HG03045 (cell line): ENCODE data around the gene ALDH1A3.

Experiments used
- ATAC-seq: cut with Tn5 transposase; IDR thresholded peaks from one replicate; pipeline ENCODE4 v1.9.1; 2021; ENCODE audit warnings: mild to moderate bottlenecking, moderate library complexity; ENCODE audit not compliant: unreplicated experiment

Gene ALDH1A3

DNA sequence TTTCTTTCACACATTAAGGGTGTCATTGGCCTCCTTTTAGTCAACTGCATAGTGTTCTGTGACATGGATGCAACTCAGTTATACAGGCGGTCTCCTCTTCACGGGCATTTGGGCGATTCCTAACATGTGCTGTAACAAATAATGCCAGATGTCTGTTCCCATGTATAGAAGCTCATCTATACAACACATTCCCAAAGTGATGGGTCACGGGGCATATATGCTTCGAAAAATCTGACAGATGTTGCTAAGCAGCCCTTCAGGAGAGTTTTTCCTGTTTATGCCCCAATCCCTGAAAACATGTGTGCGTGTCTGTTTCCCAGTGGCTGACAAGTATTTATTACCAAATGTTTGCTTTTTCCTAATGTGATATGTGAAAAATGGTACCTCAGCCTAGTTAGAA is 65.4 kb downstream of the ALDH1A3 start:
- ATAC-seq: no peak

DNA sequence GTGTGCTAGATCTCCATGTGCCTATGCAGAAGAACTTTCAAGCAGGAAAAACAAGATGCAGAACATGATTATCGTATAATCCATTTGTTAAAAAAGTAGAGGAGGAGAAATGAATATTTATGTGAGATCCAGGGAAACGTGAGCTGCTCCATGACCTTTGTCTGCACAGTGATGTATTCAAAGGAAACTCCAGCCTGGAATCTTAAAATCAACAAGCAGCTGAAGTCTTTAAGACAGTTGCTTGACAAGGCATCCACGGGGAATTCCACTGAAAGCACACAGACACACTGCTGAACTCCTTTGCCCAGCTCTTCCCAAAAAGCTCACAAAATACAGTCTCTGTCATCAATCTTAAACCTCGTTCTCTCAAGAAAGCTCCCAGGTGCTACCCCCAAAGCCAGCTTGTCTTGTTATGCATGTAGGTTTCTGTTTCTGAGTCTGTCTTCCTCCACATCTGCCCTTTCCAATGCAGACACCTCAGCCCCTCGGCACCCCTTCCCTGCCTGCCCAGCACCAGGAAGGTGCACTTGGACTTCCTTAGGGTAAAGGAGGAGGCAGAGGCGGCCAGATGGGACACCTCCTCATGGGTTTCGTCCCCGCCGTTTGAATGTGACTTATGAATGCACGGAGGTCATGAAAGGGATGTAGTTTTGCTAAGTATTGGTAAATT is 68.3 kb downstream of the ALDH1A3 start:
- ATAC-seq: no peak

DNA sequence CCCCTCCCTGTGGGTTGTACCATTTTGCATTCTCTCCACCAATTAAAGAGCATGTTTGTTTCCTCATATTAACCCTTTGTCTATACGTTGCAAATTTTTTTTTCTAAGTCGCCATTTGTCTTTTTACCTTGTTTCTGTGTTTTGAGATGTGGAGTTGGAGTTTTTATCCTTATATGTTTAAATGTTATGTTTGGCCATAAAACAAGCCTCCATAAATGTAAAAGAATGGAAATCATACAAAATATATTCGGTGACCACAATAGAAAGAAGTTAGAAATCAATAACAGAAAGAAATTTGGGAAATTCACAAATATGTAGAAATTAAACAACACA is 68.8 kb downstream of the ALDH1A3 start:
- no peak for ATAC-seq

- ATAC-seq: no peak
Observed at GRCh38 chr15:100949691-100950090, 70.1 kb downstream of the ALDH1A3 start.

GRCh38 chr15:100951965-100952364 is 72.3 kb downstream of the ALDH1A3 start:
- ATAC-seq: no peak

- no peak for ATAC-seq
Observed at GRCh38 chr15:100952566-100952965, 72.9 kb downstream of the ALDH1A3 start.

- ATAC-seq: no peak
Observed at GRCh38 chr15:100958326-100959065, 78.9 kb downstream of the ALDH1A3 start.

DNA sequence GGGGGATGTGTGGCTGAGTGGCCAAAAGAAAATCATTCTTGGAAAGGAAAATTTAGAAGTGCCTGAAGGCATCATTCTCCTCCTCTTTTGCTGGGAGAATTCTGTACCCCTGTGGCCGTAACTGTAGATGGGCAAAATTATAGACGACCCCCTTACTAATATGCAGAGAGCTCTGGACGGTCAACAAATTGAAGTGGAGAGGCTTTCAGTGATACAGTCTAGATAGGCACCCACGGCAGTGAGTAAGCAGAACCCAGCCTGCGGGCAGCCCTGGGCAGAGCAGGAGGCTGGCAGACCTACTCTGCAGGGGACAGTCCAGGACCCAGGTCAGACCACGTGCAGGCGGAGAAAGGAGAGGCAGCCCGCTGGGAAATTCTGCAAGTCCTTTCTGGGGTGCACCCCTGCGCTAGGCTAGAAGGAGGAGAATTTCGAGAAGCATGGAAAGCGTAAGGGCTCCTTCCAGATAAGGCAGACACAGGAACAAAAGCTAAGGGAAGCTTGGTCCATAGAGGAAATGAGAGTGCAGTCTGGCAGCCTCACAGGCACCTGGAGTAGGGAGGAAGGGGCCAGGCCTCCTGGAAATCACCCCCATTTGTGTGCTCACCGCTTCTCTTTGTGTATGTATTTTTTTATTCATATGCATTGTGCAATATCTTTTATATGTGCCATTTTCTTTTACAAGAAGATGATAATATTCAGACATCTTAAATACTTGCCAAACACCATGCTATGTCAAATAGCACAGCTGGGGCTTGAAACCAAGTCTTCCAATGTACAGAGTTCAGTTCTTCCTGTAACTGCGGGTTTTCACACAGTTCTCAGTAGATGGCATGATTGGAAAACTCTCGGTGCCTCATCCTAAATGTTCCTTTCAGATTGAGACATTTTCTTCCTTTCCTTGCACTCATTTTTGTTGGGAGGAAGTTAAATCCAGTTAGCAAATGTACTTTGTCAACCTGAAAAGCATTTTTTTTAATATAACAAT is 79.7 kb downstream of the ALDH1A3 start:
- ATAC-seq: no peak
